ENCODE results near the gene LRRC17.

The LRRC17 gene

DNA sequence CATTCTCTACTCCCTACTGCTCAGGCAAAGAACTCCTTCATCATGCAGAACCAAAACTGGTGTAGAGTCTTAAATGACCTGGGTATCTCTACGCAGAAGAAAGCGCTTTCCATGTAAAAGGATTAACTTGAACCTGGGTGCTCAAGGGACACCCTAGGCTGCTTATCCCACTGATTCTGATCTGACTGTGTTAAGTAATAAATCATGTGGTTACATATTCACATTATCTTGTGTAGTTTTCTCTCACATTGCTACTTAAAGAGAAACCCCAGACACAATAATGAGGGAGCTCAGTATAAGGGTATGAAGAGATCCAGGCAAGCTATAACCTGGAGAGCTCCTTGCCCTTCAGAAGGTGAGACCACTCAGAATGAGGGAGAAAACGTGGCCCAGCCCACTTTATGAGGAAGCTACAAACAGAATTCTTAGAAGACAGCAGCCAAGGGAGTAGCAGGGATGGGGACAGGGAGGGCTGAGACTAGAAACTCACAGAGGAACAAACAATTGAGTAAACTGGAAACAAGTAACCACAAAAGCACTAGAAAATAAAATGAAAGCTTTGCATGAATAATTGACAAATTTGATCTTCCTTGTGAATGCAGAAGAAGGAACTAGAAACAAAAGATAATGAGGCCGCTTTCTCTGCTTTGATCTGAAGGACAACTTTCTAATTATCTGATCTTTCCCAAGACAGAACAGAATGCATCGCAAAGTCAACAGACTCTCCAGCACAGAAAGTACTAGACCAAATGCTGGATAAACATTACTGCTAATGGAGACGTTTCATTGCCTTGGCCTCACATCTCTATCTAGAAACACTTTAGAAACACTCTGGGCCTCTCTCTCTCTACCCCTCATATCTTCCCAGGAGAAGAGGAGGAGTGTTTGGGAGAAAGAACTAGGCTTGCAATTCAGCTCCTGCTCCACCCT lies 76.1 kb downstream of the LRRC17 start:
- no peak for DNase-seq (ENCODE audit: low spot score)

DNA sequence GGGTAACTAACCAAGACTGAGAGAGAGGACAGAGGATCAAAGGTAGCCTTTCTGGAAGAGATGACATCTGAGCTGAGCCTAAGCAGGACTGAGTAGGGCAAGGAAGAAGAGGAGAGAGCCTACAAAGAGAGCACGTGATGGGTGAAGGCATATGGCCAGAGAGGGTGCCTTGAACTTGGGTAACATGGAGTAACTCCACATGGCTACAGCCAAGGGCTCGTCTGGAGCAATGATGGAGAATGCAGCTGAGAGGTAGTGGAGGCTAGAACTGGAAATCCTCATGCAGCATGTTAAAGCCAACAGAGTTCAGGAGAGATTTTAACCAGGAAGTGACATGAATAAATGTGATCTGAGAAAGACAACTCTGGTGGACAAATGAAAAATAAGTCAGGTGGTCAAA lies 77.8 kb downstream of the LRRC17 start:
- DNase-seq (ENCODE audit: low spot score), result no peak

DNA sequence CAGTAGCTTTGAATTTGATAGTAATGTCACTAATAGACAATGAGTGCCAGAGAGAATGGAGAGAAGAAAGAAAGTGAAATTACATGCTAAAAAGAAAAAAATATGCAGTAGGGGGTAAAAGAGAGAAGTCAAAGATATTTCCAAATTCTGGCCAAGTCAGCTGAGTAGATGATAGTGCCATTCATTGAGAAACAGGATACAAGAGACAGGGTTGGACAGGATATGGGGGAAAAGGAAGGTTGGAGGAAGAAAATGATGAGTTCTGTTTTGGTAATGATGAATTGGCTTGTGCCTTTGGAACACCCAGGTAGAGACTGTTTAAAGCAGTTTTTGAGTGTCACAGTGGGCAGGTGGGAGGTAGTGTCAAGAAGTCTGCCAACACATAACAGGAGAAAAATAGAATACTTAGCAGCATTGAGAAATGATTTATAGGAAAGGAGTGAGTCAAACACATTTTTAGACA lies 78.3 kb downstream of the LRRC17 start:
- DNase-seq (ENCODE audit: low spot score), result no peak

DNA sequence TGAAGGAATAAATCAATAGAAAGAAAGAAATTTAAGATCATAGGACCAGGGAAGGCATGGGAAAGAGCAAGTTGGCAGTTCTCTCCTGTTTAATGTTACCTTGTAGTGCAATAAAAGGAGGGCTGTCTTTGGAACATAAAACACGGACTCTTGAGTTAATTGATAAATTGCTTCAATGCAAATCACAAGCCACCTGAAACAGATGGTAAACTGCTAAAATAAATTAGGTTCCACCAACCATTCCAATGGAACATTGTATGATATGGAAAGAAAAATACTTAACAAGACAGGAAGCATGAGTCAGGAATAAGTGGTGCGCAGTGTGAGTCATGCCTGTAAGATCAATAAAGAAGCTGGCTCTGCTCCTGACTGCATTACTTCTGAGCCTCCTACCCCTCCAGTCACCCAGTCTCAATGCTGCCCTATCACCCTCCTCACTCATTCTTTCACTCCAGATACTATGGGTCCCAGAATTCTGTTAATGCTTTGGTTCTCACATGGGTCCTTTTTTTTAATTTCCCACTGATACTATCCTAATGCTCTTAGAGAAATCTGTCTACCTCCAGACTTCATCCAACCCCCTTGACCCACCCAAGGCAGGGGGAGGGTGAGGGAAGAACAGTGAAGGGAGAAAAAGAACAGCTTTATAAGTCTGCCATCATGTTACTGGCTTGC lies 78.9 kb downstream of the LRRC17 start:
- peak; percentile 78 for DNase-seq (ENCODE audit: low spot score)

DNA sequence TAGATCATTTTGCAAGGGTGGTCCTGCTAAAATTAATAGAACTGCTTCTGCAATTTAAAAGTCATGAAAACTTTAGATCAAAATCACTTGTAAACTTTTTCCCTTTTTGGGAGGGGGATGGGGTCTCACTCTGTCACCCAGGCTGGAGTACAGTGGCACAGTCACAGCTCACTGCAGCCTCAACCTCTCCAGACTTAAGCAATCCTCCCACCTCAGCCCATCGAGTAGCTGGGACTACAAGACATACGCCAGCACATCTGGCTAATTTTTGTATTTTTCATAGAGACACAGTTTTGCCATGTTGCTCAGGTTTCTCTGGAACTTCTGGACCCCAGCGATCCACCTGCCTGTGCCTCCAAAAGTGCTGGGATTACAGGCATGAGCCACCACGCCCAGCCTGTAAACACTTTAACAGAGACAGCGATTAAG lies 79.7 kb downstream of the LRRC17 start:
- no peak for DNase-seq (ENCODE audit: low spot score)

DNA sequence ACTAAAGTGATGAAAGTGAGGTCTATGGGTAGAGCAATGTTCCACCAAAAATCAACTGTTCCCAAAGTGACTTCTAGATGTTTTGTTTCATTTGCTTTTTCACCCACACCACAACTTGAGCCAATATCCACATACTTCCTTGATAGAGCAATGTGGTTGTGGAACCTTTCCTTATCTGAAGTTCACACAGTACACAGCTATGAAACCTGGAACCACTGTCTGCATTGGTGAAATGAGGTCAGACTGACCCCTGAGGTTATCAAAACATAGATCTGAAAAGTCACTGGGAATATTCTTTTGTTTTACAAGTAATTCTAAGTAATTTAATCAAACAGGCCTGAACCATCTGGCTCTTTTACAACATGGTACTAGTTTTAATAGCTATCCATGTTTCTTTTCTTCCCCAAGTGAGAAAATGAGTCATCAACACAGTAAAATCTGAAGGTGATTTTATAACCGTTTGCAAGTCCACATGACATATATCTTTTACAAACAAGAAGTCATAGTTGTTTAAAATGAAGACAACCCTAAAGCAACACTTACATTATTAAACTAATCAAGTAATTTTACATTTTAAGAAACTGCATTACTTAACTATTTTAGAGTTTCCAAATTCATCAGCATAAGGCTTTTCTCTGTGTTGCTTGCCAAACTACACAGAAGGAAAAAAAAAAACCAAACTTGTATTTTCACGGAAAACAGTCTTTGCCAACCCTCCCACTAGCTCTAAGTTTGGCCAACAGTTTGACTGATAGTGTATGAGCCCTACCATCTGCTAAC lies 80.3 kb downstream of the LRRC17 start:
- DNase-seq (ENCODE audit: low spot score), result no peak

DNA sequence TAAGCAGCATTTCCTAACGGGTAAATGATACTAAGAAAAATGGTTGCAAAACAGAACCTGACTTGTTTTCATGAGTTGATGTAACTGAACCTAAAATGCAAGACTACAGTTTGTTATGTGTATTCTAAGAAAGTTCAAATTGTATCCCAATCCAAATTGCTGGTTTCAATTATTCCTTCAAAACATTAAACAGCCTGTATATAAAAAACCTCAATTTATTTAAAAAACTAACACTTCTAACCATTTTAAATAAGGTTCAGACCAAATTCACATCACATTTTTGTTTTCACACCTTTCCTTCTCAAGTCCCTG lies 80.9 kb downstream of the LRRC17 start:
- no peak for DNase-seq (ENCODE audit: low spot score)

DNA sequence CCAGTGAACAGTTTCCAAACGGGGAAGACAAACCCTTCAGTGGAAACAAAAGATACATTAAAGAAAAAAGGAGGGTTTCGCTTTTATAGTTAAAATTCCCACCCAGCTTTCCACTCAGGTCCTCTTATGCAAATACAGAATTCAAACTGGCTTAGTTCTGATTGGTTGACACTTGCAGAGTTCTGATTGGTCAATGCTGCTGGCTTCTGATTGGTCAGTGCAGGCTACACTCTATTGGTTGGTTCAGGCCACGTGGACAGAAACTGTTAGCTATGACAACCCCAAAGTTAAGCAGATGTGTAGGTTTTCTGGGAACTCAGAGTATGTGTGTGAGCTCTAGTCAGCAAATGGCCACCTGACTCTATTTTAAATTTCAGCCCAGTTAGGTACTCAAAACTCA lies 81.8 kb downstream of the LRRC17 start:
- DNase-seq (ENCODE audit: low spot score), result no peak

All from hepatic stellate cell (primary cell).